Smooth muscle cell (in vitro differentiated cells): ENCODE results near the gene MAN2A1. TPM values are rescaled to one million over a fixed set of nuclear protein-coding genes. Genes with fewer than 3 reads are reported as not detected.

Source experiments
- DNase-seq: peaks from one replicate; lab custom pipeline; 2025; ENCODE audit not compliant: unreplicated experiment; lab: John Stamatoyannopoulos, UW
- H2AFZ ChIP-seq: fragments of 200-600 bp; sonication (generic); 2 replicates; pipeline ENCODE4 v1.6.0; 2016; ENCODE audit warnings: antibody characterized with exemption, low read depth, mild to moderate bottlenecking
- H3F3A ChIP-seq: fragments of 200-600 bp; sonication (generic); 2 replicates; pipeline ENCODE4 v1.6.0; 2017; ENCODE audit warnings: antibody characterized with exemption, low read depth
- H3K27ac ChIP-seq: fragments of 200-600 bp; sonication (generic); 2 replicates; pipeline ENCODE4 v1.5.1; 2016; ENCODE audit warnings: low read depth, mild to moderate bottlenecking
- H3K27me3 ChIP-seq: fragments of 200-600 bp; sonication (generic); 2 replicates; pipeline ENCODE4 v1.6.1; 2016; ENCODE audit warnings: low read depth, mild to moderate bottlenecking
- H3K36me3 ChIP-seq: fragments of 200-600 bp; sonication (generic); 2 replicates; pipeline ENCODE4 v1.5.1; 2016; ENCODE audit warnings: low read depth
- H3K4me1 ChIP-seq: fragments of 200-600 bp; sonication (generic); 2 replicates; pipeline ENCODE4 v1.5.1; 2016; ENCODE audit warnings: low read depth
- H3K4me2 ChIP-seq: fragments of 200-600 bp; sonication (generic); 2 replicates; pipeline ENCODE4 v1.6.0; 2016; ENCODE audit warnings: mild to moderate bottlenecking
- H3K4me3 ChIP-seq: fragments of 200-600 bp; sonication (generic); 2 replicates; pipeline ENCODE4 v1.5.1; 2016; ENCODE audit warnings: mild to moderate bottlenecking
- H3K79me2 ChIP-seq: fragments of 200-600 bp; sonication (generic); 2 replicates; pipeline ENCODE4 v1.6.0; 2016; ENCODE audit warnings: low read depth, mild to moderate bottlenecking
- H3K9ac ChIP-seq: fragments of 200-600 bp; sonication (generic); 2 replicates; pipeline ENCODE4 v1.6.0; 2016; ENCODE audit warnings: low read depth
- H3K9me3 ChIP-seq: fragments of 200-600 bp; sonication (generic); replicated peaks from 2 replicates; pipeline ENCODE4 v1.5.1; 2016; ENCODE audit warnings: low read depth
- H4K20me1 ChIP-seq: fragments of 200-600 bp; sonication (generic); 2 replicates; pipeline ENCODE4 v1.6.0; 2016; ENCODE audit warnings: low read depth
- CTCF ChIP-seq: fragments of 200-600 bp; sonication (generic); IDR thresholded peaks from 2 replicates; pipeline ENCODE4 v1.5.1; 2017; ENCODE audit warnings: borderline replicate concordance, mild to moderate bottlenecking, antibody characterized with exemption; ENCODE audit not compliant: insufficient read depth, poor library complexity, severe bottlenecking
- WGBS: methylation state at CpG from one replicate; pipeline ENCODE4 v1.1.7; 2016; ENCODE audit warnings: low lambda C conversion rate; 5-methylcytosine and 5-hydroxymethylcytosine counted together
- polyA plus RNA-seq: library from polyadenylated mRNA; unstranded; fragments of >200 nt; fragmentation: Nextera tagmentation; extraction: Ambion mirVana; gene quantifications from 2 replicates; pipeline ENCODE4 v1.2.1, GENCODE V29; 2016
- total RNA-seq: library from RNA; depleted of rRNA; stranded (reverse); fragments of >200 nt; gene quantifications from 2 replicates; pipeline ENCODE4 v1.2.3, GENCODE V29; 2014

Gene MAN2A1
- total and polyA plus RNA-seq, 2 experiments from 2014 or later = 20.3 to 112 TPM

GRCh38 chr5:109803854-109804253 lies 114.1 kb downstream of the MAN2A1 start:
- Histone ChIP-seq H3K9me3 (no peaks in the 10 kb centered on the region), H3K79me2 (no peaks in the 10 kb centered on the region), H3K27me3 (no peaks in the 10 kb centered on the region), H3K36me3 (no peaks in the 10 kb centered on the region), H3K9ac (no peak overlapping the region), H3F3A (no peaks in the 10 kb centered on the region), H3K27ac (no peak overlapping the region), H3K4me3 (no peak overlapping the region), H4K20me1 (no peaks in the 10 kb centered on the region), H3K4me2 (no peak overlapping the region), H2AFZ (no peak overlapping the region), H3K4me1 (peaks cover 11% of the 10 kb centered on the region)
- WGBS = 95% methylated on average over 2 of the region's 2 CpGs
- no peak for TF ChIP-seq CTCF
- no peak for DNase-seq

GRCh38 chr5:109805472-109805871 lies 115.7 kb downstream of the MAN2A1 start:
- TF ChIP-seq CTCF = no peak
- WGBS = 90% methylated on average over 3 of the region's 3 CpGs
- no peak overlapping the region for H3K4me2 ChIP-seq
- H2AFZ ChIP-seq = no peak overlapping the region
- H3K9me3 ChIP-seq = no peaks in the 10 kb centered on the region
- H3F3A ChIP-seq = no peaks in the 10 kb centered on the region
- no peak overlapping the region for H3K9ac ChIP-seq
- no peaks in the 10 kb centered on the region for H3K36me3 ChIP-seq
- DNase-seq = no peak
- H3K27ac ChIP-seq = no peak overlapping the region
- H3K79me2 ChIP-seq = no peaks in the 10 kb centered on the region
- H3K4me1 ChIP-seq = peaks cover 11% of the 10 kb centered on the region
- H4K20me1 ChIP-seq = no peaks in the 10 kb centered on the region
- H3K27me3 ChIP-seq = no peaks in the 10 kb centered on the region
- H3K4me3 ChIP-seq = no peak overlapping the region

GRCh38 chr5:109805883-109806282 lies 116.2 kb downstream of the MAN2A1 start:
- no peak overlapping the region for H3K27ac ChIP-seq
- H3K36me3 ChIP-seq = no peaks in the 10 kb centered on the region
- no peak overlapping the region for H2AFZ ChIP-seq
- H3K27me3 ChIP-seq = no peaks in the 10 kb centered on the region
- H3K9ac ChIP-seq = no peak overlapping the region
- no peaks in the 10 kb centered on the region for H4K20me1 ChIP-seq
- H3K9me3 ChIP-seq = no peaks in the 10 kb centered on the region
- H3K4me1 ChIP-seq = peaks cover 11% of the 10 kb centered on the region
- H3K79me2 ChIP-seq = no peaks in the 10 kb centered on the region
- no peak for TF ChIP-seq CTCF
- WGBS = 80% methylated on average over 3 of the region's 3 CpGs
- DNase-seq = no peak
- H3F3A ChIP-seq = no peaks in the 10 kb centered on the region
- no peak overlapping the region for H3K4me2 ChIP-seq
- H3K4me3 ChIP-seq = no peak overlapping the region

GRCh38 chr5:109812698-109813097 lies 123.0 kb downstream of the MAN2A1 start:
- H3K27me3 ChIP-seq = no peaks in the 10 kb centered on the region
- no peak overlapping the region for H3K9ac ChIP-seq
- H3K27ac ChIP-seq = no peak overlapping the region
- 92% methylated on average over 2 of the region's 2 CpGs for WGBS
- H3K79me2 ChIP-seq = no peaks in the 10 kb centered on the region
- no peaks in the 10 kb centered on the region for H3K9me3 ChIP-seq
- H3K4me2 ChIP-seq = no peak overlapping the region
- no peaks in the 10 kb centered on the region for H3F3A ChIP-seq
- no peak for TF ChIP-seq CTCF
- no peak for DNase-seq
- no peak overlapping the region for H3K4me3 ChIP-seq
- H2AFZ ChIP-seq = no peak overlapping the region
- no peaks in the 10 kb centered on the region for H4K20me1 ChIP-seq
- no peaks in the 10 kb centered on the region for H3K4me1 ChIP-seq
- H3K36me3 ChIP-seq = peaks cover 11% of the 10 kb centered on the region
